HCT116 (cell line): ENCODE data around the gene WNT16. TPM values are rescaled to one million over a fixed set of nuclear protein-coding genes. Genes with fewer than 3 reads are reported as not detected.

ENCODE experiments used
- ATAC-seq: fragments of 200-7000 bp; cut with Tn5 transposase; 2 replicates; pipeline ENCODE4 v1.9.1; 2020; ENCODE audit warnings: mild to moderate bottlenecking, moderate library complexity
- BruUV-seq: library from RNA; stranded (reverse); fragments of 400-500 nt; replicated peaks from 2 replicates; lab custom pipeline; 2021; lab: Mats Ljungman, UMichigan
- CTCF ChIA-PET: fragments of 300-600 bp; sonication (Branson Sonifier 250); formaldehyde crosslinking; loops from one replicate; lab custom pipeline; 2021; ENCODE audit warnings: antibody characterized with exemption; lab: Charles Lee
- POLR2A ChIA-PET: fragments of 300-600, 350-600 bp; sonication (Branson Sonifier 250); formaldehyde crosslinking; loops from one replicate; lab custom pipeline; 2021; ENCODE audit warnings: antibody characterized with exemption; lab: Charles Lee
- RAD21 ChIA-PET, 2 experiments: fragments of 300-600 bp; sonication (Branson Sonifier 250); formaldehyde crosslinking; loops; one replicate each; lab custom pipeline; 2023; ENCODE audit warnings: low total read pairs in 2 of 2; ENCODE audit not compliant: uncharacterized antibody in 2 of 2, unreplicated experiment in 2 of 2, low non-redundant PET in 1 of 2; lab: Charles Lee
- DNase-seq: peaks from one replicate; pipeline ENCODE4 v3.0.0-alpha.2; 2010; ENCODE audit warnings: low read depth, low spot score
- H2AFZ ChIP-seq: fragments of 200-600 bp; shearing (Covaris generic), sonication (generic); 2 replicates; pipeline ENCODE4 v1.6.1; 2017; ENCODE audit warnings: low read depth, mixed run types, mixed read lengths, antibody characterized with exemption, low read length; ENCODE audit not compliant: poor library complexity, severe bottlenecking
- H3K27ac ChIP-seq: 2 replicates; pipeline ENCODE4 v1.5.1; 2012; ENCODE audit warnings: low read depth, low read length
- H3K27me3 ChIP-seq: fragments of 200-600 bp; sonication (generic); 2 replicates; pipeline ENCODE4 v1.6.1; 2016; ENCODE audit warnings: mixed run types, low read length, mixed read lengths; ENCODE audit not compliant: insufficient read depth
- H3K36me3 ChIP-seq, 2 experiments: fragments of 200-500 bp in 1 of 2; fragments of 200-600 bp in 1 of 2; sonication (Bioruptor generic) in 1 of 2; sonication (generic) in 1 of 2; 2 replicates each; pipeline versions ENCODE4 v1.5.1 to v1.6.1; 2014 to 2016; ENCODE audit warnings: low read length in 2 of 2, inconsistent platforms in 1 of 2, mixed read lengths in 1 of 2, mixed run types in 1 of 2; ENCODE audit not compliant: insufficient read depth in 2 of 2, control insufficient read depth in 1 of 2
- H3K4me1 ChIP-seq, 2 experiments: fragments of 200-600 bp in 1 of 2; sonication (generic) in 1 of 2; 2 replicates each; pipeline versions ENCODE4 v1.5.1 to v1.6.1; 2012 to 2017; ENCODE audit warnings: low read length in 2 of 2, inconsistent platforms in 1 of 2, mild to moderate bottlenecking in 1 of 2, mixed read lengths in 1 of 2, mixed run types in 1 of 2, moderate library complexity in 1 of 2; ENCODE audit not compliant: insufficient read depth in 2 of 2, control insufficient read depth in 1 of 2
- H3K4me2 ChIP-seq: fragments of 200-600 bp; sonication (generic); 2 replicates; pipeline ENCODE4 v1.6.1; 2017; ENCODE audit warnings: mixed run types, low read length, mixed read lengths
- H3K4me3 ChIP-seq, 2 experiments: fragments of 200-600 bp in 1 of 2; sonication (generic) in 1 of 2; replicated peaks in 1 of 2; 2 replicates each; pipeline ENCODE4 v1.5.1; 2011 to 2016; ENCODE audit warnings: low read length in 2 of 2, control low read depth in 1 of 2, low read depth in 1 of 2, mild to moderate bottlenecking in 1 of 2, mixed read lengths in 1 of 2, mixed run types in 1 of 2
- H3K79me2 ChIP-seq: fragments of 200-600 bp; sonication (generic); 2 replicates; pipeline ENCODE4 v1.6.1; 2017; ENCODE audit warnings: mild to moderate bottlenecking, mixed run types, low read length, moderate library complexity, mixed read lengths; ENCODE audit not compliant: insufficient read depth
- H3K9ac ChIP-seq: fragments of 200-600 bp; sonication (generic); 2 replicates; pipeline ENCODE4 v1.6.1; 2016; ENCODE audit warnings: low read length, mixed read lengths
- H3K9me2 ChIP-seq: fragments of 200-600 bp; sonication (generic), shearing (Covaris generic); 2 replicates; pipeline ENCODE4 v1.6.1; 2017; ENCODE audit warnings: mixed run types, mild to moderate bottlenecking, moderate library complexity; ENCODE audit not compliant: insufficient read depth
- H3K9me3 ChIP-seq, 2 experiments: fragments of 200-500 bp in 1 of 2; fragments of 200-600 bp in 1 of 2; sonication (Bioruptor generic) in 1 of 2; sonication (generic) in 1 of 2; 2 replicates each; pipeline ENCODE4 v1.6.1; 2014 to 2017; ENCODE audit warnings: low read length in 2 of 2, mixed read lengths in 2 of 2, inconsistent platforms in 1 of 2, low read depth in 1 of 2, mild to moderate bottlenecking in 1 of 2, mixed run types in 1 of 2, moderate library complexity in 1 of 2; ENCODE audit not compliant: control insufficient read depth in 1 of 2, insufficient read depth in 1 of 2
- H4K20me1 ChIP-seq: fragments of 200-600 bp; sonication (generic), shearing (Covaris generic); 2 replicates; pipeline ENCODE4 v1.6.1; 2017; ENCODE audit warnings: mixed run types, mild to moderate bottlenecking, moderate library complexity; ENCODE audit not compliant: insufficient read depth
- CBX3 ChIP-seq: IDR thresholded peaks from 2 replicates; pipeline ENCODE4 v1.6.1; 2012; ENCODE audit warnings: low read depth
- POLR2AphosphoS5 ChIP-seq: IDR thresholded peaks from 2 replicates; pipeline ENCODE4 v1.6.1; 2011; ENCODE audit warnings: mild to moderate bottlenecking, low read depth, low read length, moderate library complexity
- RAD21 ChIP-seq: IDR thresholded peaks from 2 replicates; pipeline ENCODE4 v1.6.1; 2012; ENCODE audit warnings: low read depth, mild to moderate bottlenecking
- TCF7L2 ChIP-seq: IDR thresholded peaks from 2 replicates; pipeline ENCODE4 v1.7.0; 2011; ENCODE audit warnings: borderline replicate concordance, inconsistent platforms; ENCODE audit not compliant: insufficient read depth, insufficient read length; ENCODE audit errors: extremely low read depth
- intact Hi-C: fragments of 100-400 bp; cut with micrococcal nuclease; formaldehyde crosslinking; loops from 2 replicates; pipeline ENCODE4 v1.10.0; 2022
- total RNA-seq: library from RNA; stranded (reverse); gene quantifications from one replicate; pipeline ENCODE4 v1.2.1, GENCODE V29; 2021; ENCODE audit not compliant: unreplicated experiment
- TF ChIP-seq, protein P1 (sequence below), 3 experiments: fragments of 200-600 bp in 1 of 3; sonication (generic) in 1 of 3; IDR thresholded peaks in 2 of 3; conservative IDR thresholded peaks in 1 of 3; 2 replicates each; pipeline ENCODE4 v1.5.1; 2012 to 2017; ENCODE audit warnings: low read depth in 2 of 3, low read length in 2 of 3, antibody characterized with exemption in 1 of 3, borderline replicate concordance in 1 of 3, control low read depth in 1 of 3, mild to moderate bottlenecking in 1 of 3, mixed read lengths in 1 of 3, mixed run types in 1 of 3, moderate library complexity in 1 of 3; ENCODE audit not compliant: insufficient read depth in 1 of 3

WNT16 gene
- total RNA-seq, 1 experiment from 2014 or later, result 152 TPM

DNA sequence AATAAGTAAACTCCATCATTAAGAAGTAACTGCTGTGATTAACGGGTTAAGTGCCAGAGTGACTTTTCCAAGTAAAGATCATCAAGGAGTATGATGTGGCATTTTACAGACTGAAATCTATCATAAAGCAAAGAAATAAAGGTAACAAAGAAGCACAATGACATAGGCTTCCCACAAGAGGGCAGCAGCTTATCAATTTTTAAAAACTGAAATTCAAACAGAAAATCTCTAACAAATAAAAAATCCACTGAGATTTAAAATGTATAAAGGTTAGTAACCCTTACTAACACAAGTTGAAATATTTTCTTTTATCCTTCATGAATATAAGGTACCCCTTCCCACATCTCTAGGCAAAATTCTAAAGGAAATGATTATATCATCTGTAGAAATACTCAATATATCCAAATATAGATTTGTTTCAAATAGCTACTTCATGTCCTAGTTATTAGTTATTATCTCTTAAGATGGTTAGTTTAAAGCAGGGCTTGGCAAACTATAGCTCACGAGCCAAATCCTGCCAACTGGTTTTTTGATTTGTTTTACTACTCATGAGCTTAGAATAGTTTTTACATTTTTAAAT, 38.1 kb downstream of the WNT16 start:
- intact Hi-C loops, result loop anchor here (1.0 kb wide), 2 partner anchors 180 to 628 kb away; no protein-coding TSS in a partner anchor
- H3K9me3 ChIP-seq, result no peaks in the 10 kb centered on the region
- TF ChIP-seq POLR2AphosphoS5, result peak; percentile 31; the same call in 1 of the 2 replicates
- 0 out of 2 replicates have a peak, but pooled peaks have one; percentile 13 for TF ChIP-seq CBX3
- TF ChIP-seq TCF7L2, result no peak
- TF ChIP-seq, protein P1, sequence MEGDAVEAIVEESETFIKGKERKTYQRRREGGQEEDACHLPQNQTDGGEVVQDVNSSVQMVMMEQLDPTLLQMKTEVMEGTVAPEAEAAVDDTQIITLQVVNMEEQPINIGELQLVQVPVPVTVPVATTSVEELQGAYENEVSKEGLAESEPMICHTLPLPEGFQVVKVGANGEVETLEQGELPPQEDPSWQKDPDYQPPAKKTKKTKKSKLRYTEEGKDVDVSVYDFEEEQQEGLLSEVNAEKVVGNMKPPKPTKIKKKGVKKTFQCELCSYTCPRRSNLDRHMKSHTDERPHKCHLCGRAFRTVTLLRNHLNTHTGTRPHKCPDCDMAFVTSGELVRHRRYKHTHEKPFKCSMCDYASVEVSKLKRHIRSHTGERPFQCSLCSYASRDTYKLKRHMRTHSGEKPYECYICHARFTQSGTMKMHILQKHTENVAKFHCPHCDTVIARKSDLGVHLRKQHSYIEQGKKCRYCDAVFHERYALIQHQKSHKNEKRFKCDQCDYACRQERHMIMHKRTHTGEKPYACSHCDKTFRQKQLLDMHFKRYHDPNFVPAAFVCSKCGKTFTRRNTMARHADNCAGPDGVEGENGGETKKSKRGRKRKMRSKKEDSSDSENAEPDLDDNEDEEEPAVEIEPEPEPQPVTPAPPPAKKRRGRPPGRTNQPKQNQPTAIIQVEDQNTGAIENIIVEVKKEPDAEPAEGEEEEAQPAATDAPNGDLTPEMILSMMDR (IDR thresholded peaks at IDR 0.05 in 2 of 3, conservative IDR thresholded peaks at IDR 0.05 in 1 of 3; ENCODE audit: borderline replicate concordance in 1 of 3, insufficient read depth in 1 of 3, low read depth in 2 of 3, low read length in 2 of 3), result peak; percentile 57 to 71 (median 64); a peak in 5 of 6 replicates
- TF ChIP-seq RAD21, result peak; percentile 69
- no peak overlapping the region for H3K9ac ChIP-seq
- DNase-seq, result no peak
- H3K27me3 ChIP-seq, result no peaks in the 10 kb centered on the region
- H3K4me1 ChIP-seq, result peaks cover 34 to 50% of the 10 kb centered on the region in 2 experiments
- peaks cover 100% of the 10 kb centered on the region for H3K79me2 ChIP-seq
- H3K4me3 ChIP-seq, result no peak overlapping the region
- no peaks in the 10 kb centered on the region for H3K9me2 ChIP-seq
- BruUV-seq, result no TSS peak
- 0 out of 2 replicates have a peak, but pooled peaks cover 4% of the 10 kb centered on the region for H4K20me1 ChIP-seq
- peaks cover 45 to 68% of the 10 kb centered on the region in 2 experiments for H3K36me3 ChIP-seq
- RAD21 ChIA-PET, result interaction anchor here (0.6 to 1.7 kb wide), 4 partner anchors 134 to 628 kb away, joined by 3 to 6 read pairs (median 5); no protein-coding TSS in a partner anchor
- POLR2A ChIA-PET, result interaction anchor here (1.0 to 1.4 kb wide), 3 partner anchors 29 to 628 kb away, joined by 3 to 6 read pairs (median 4); partner anchors contain the start of gene FAM3C
- 0 out of 2 replicates have a peak, but pooled peaks have one; percentile 45 for ATAC-seq
- CTCF ChIA-PET, result interaction anchor here (0.6 to 3.0 kb wide), 19 partner anchors 9 to 627 kb away, joined by 3 to 42 read pairs (median 5); partner anchors contain the start of gene FAM3C
- H3K27ac ChIP-seq, result peak overlapping the region; percentile 30; the same call in 1 of the 2 replicates
- H2AFZ ChIP-seq, result no peak overlapping the region
- no peak overlapping the region for H3K4me2 ChIP-seq
